ENCODE results near the gene RETREG1.

DNA sequence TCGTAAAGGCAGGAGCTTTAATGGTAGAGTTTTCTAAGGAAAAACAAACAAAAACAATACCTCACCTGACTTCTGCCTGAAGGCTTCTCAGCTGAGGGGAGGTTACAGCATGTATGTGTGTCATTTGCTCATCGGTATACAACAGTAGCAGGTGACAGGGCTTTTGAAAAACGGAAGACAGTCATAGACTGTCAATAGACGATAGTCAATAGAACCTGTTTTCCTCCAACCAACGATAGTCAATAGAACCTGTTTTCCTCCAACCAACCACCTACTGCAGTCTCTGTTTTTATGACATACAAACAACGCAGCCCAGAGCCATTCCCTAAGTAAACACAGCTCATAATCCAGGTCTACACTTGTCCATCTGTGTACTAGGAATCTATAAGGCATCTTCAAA, 74.6 kb downstream of the RETREG1 start:
- TF ChIP-seq, protein P1, sequence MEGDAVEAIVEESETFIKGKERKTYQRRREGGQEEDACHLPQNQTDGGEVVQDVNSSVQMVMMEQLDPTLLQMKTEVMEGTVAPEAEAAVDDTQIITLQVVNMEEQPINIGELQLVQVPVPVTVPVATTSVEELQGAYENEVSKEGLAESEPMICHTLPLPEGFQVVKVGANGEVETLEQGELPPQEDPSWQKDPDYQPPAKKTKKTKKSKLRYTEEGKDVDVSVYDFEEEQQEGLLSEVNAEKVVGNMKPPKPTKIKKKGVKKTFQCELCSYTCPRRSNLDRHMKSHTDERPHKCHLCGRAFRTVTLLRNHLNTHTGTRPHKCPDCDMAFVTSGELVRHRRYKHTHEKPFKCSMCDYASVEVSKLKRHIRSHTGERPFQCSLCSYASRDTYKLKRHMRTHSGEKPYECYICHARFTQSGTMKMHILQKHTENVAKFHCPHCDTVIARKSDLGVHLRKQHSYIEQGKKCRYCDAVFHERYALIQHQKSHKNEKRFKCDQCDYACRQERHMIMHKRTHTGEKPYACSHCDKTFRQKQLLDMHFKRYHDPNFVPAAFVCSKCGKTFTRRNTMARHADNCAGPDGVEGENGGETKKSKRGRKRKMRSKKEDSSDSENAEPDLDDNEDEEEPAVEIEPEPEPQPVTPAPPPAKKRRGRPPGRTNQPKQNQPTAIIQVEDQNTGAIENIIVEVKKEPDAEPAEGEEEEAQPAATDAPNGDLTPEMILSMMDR (IDR thresholded peaks at IDR 0.05; ENCODE audit: borderline replicate concordance, extremely low read depth, low read length, poor library complexity, severe bottlenecking), result no peak
- no peak for TF ChIP-seq EZH2 (IDR thresholded peaks at IDR 0.05; ENCODE audit: borderline replicate concordance, low read depth, low read length, severe bottlenecking)
